Spleen (tissue), 7 donors: ENCODE results near the gene DBH.

Source experiments
- CTCF ChIP-seq, 11 experiments: fragments of 200-600 bp in 7 of 11; fragments of 450-650 bp in 4 of 11; sonication (generic) in 4 of 11; IDR thresholded peaks in 8 of 11; conservative IDR thresholded peaks in 3 of 11; 1 replicate in 7 of 11; 2 replicates in 4 of 11; pipeline versions ENCODE4 v1.4.0 to v1.8.0; 2016 to 2021; ENCODE audit warnings: antibody characterized with exemption in 11 of 11, inconsistent platforms in 4 of 11, mild to moderate bottlenecking in 1 of 11
- POLR2A ChIP-seq, 3 donors: fragments of 450-650 bp; IDR thresholded peaks; one replicate each; pipeline ENCODE4 v1.5.1; 2017; ENCODE audit warnings: antibody characterized with exemption in 3 of 3, mild to moderate bottlenecking in 1 of 3
- donor health status: DM: no; HTN: no; CAD: no; lungs with moderate emphysema.
- donor health status: DM: no; HTN: no; CAD: no.
- donor health status: DM: no; HTN: no; CAD: no.

- no peak for TF ChIP-seq CTCF (IDR thresholded peaks at IDR 0.05 in 8 of 11, conservative IDR thresholded peaks at IDR 0.05 in 3 of 11)
- no peak for TF ChIP-seq POLR2A (IDR thresholded peaks at IDR 0.05)
Observed at GRCh38 chr9:133659516-133659915, 23.4 kb downstream of the DBH start.
